ENCODE data around the gene PBX3.

The PBX3 gene

GRCh38 chr9:125973547-125973946 is 226.4 kb downstream of the PBX3 start:
- no peak for DNase-seq (ENCODE audit: low read depth in 2 of 2)

GRCh38 chr9:125974705-125975104 is 227.5 kb downstream of the PBX3 start:
- no peak for DNase-seq (ENCODE audit: low read depth in 2 of 2)

GRCh38 chr9:125977223-125977622 is 230.1 kb downstream of the PBX3 start:
- no peak for DNase-seq (ENCODE audit: low read depth in 2 of 2)

DNA sequence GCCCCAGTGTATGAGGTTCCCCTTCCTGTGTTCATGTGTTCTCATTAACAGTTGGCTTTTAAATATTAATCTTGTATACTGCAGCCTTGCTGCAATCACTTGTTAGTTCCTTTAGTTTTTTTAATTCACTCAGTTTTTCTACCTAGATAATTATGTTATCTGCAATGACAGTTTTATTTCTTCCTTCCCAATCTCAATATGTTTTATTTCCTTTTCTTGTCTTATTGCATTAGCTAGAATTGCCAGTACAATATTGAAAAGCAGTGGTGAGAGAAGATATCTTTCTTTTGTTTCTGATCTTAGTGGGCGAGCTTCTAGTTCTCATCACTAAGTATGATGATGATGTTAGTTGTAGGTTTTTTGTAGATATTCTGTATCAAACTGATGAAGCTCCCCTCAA is 232.2 kb downstream of the PBX3 start:
- no peak for DNase-seq (ENCODE audit: low read depth in 2 of 2)

DNA sequence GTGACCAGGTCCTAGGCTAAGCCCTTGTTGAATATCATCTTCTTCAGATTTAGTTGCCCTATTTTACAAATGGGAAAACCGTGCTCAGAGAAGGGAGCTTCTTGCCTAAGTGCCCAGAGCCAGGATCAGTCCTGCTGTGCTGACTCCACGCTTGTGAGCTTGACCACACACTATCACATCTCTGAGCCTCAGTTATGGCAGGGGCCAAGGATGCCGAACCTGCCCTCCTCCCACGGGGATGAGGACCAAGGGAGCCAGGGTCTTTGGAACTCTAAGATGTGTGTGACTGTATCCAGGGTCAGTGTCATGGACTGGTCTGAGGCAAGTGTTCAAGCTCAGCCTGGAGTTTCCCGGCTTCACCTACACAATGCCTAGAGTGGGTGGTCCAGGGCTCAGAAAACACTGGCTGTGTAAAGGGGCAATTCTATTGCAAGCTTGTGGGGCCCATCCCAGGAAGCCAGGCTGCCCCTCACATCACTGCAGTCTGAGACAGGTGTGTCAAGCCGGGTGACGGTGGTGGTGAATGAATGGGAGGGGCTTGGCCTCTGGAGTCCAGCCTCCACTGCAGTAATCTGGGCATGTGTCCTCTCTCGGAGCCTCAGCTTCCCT is 235.7 kb downstream of the PBX3 start:
- DNase-seq (ENCODE audit: low read depth in 2 of 2) = no peak

GRCh38 chr9:125983681-125984080 is 236.5 kb downstream of the PBX3 start:
- DNase-seq (ENCODE audit: low read depth in 2 of 2) = no peak

- no peak for DNase-seq (ENCODE audit: low read depth in 2 of 2)
Measured at GRCh38 chr9:125984461-125984860, 237.3 kb downstream of the PBX3 start.

DNA sequence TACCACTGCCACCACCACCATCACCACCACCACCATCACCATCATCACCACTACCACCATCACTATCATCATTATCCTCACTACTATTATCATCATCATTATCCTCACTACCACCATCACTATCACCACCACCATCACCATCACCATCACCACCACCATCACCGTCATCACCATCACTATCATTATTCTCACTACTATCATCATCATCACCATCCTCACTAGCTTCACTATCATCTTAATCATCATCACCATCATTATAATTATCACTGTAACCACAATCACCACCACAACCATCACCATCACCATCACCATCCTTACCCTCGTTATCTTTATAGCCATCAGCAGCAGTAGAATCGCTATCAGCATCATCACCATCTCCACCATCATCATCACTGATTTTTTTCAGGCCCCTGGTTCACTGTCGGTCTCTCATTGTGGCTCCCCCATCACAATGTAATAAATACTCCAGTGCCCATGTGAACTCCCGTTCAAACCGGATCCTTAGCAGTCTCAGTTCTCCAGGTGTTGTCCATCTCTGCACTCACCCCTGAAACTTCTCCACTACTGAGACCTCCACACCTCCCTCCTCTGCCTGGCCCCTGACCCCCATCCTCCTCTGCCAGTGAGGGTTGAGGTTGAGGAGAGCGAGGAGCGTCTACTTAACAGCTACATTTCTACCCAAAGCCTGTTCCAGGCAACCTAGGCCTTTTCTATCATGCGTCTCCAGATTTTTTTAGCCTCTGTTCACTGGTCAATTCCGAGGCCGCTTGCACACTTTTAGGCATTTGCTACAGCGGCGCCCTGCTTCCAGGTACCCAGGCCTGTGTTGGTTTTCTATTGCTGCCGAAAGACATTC is 238.2 kb downstream of the PBX3 start:
- DNase-seq (ENCODE audit: low read depth in 2 of 2) = no peak

- DNase-seq (ENCODE audit: low read depth in 2 of 2) = no peak
Measured at GRCh38 chr9:125985998-125986655, 239.0 kb downstream of the PBX3 start.

- DNase-seq (ENCODE audit: low read depth in 2 of 2) = no peak
Measured at GRCh38 chr9:125986966-125987365, 239.8 kb downstream of the PBX3 start.

- DNase-seq (ENCODE audit: low read depth in 2 of 2) = no peak
Measured at GRCh38 chr9:125987420-125987819, 240.2 kb downstream of the PBX3 start.

- no peak for DNase-seq (ENCODE audit: low read depth in 2 of 2)
Measured at GRCh38 chr9:125988479-125989050, 241.4 kb downstream of the PBX3 start.

DNA sequence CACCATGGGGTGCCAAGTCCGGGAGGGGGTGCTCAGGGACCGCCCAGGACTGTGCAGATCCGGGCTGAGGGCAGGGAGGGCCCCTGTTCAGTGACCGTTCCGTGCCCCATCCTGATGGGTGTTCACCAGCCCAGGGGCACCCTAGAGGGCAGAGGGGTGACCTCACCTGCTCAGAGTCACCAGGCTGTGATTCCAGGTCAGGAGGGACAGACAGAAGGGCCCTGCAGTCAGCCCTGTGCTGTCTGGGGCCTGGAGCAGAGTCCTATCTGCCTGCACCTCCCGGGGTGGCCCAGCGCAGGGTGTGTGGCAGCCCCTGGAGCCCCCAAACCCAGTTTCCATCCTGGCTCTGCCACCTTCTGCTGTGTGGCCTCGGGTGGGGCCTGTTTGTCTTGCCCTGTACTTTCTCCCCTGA is 241.9 kb downstream of the PBX3 start:
- no peak for DNase-seq (ENCODE audit: low read depth in 2 of 2)

DNA sequence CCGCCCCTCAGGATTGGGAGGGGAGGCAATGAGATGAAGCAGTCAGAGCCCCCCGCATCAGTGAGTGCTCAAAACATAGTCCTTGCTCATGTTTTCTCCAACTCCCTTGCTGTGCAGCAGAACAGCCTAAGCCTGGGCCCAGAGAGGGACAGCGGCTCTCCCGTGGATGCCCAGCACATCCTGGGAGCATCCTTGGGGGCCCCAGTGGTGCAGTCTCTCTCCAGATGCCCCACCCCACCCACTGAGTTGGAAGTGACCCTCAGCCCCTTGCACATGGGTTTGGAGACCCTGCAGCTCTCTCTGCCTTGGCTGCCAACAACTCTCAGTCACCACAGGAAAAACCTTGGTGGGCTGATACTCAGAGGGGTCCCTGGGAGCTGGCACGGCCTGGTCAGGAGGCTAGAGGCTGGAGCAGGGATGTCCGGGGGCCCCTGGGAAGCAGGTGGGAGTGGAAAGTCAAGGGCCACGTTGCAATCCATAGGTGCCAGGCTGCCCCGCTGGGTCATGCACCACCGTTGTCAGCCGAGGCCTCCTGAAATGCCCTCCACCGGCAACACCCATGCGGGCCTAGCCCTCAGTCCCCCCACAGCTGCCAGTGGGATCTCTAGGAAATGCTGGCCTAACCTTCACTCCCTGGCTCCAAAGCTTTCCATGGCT is 242.5 kb downstream of the PBX3 start:
- DNase-seq (ENCODE audit: low read depth in 2 of 2) = no peak

DNA sequence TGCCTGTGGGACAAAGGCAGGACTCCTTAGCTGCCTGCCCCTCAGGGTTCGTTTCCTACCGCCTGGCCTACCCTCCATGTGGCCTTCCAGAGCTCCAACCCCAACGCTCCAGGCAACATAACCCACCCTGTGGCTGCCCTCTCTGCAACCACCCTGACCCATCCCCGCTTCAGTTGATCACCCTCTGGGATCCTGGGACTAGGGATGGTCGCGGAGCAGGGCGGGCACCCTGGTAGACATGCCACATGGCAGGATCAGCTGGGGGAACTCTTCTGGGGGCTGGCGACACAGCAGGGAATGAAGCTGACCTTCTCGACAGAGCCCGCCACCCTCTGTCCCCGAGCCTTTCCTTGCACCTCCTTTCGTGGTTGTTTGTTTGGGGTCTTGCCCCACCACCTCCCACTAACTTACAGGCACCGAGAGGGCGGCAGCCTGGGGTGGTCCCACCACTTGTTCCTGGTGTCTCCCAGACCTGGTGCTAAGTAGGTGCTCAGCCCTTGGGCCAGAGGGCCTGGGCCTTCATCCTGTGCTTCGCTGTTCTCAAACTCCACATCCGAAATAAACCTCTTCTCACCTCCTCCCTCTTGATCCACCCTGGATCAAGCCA is 243.1 kb downstream of the PBX3 start:
- DNase-seq (ENCODE audit: low read depth in 2 of 2) = no peak

GRCh38 chr9:125990793-125991220 is 243.6 kb downstream of the PBX3 start:
- DNase-seq (ENCODE audit: low read depth in 2 of 2) = no peak

- DNase-seq (ENCODE audit: low read depth in 2 of 2) = no peak
Measured at GRCh38 chr9:125991886-125992529, 244.8 kb downstream of the PBX3 start.

DNA sequence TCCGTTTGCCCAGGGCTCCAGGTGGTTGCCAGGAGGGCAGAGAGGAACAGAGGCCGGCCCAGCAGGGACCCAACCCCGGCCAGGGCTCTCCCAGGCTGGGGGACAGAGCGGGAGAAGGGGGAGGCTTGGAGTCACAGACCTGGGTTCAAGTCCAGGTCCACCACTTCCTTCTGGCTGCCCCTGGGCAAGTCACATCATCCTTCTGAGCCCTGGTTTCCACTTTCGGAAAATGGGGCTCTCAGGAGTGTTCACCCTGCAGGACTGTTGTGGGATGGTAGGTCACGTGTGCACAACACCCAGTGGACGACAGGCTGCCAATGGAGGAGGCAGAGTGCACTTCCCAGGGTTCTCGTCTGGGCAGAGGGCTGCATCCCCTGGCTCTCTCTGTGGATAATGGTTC is 245.4 kb downstream of the PBX3 start:
- DNase-seq (ENCODE audit: low read depth in 2 of 2) = no peak

- DNase-seq (ENCODE audit: low read depth in 2 of 2) = no peak
Measured at GRCh38 chr9:125993466-125993865, 246.3 kb downstream of the PBX3 start.

- no peak for DNase-seq (ENCODE audit: low read depth in 2 of 2)
Measured at GRCh38 chr9:125994066-125994943, 247.1 kb downstream of the PBX3 start.

Measured in stimulated activated CD8-positive, alpha-beta memory T cell treated with anti-CD3 and anti-CD28 coated beads, Interleukin-15, amount 100 ng/mL, for 4 hours (primary cell).